GF-D8 (cell line): ENCODE data around the gene CD8B.

Experiments used
- DNase-seq: peaks from one replicate; lab custom pipeline; 2025; lab: John Stamatoyannopoulos, UW

Gene CD8B

DNA sequence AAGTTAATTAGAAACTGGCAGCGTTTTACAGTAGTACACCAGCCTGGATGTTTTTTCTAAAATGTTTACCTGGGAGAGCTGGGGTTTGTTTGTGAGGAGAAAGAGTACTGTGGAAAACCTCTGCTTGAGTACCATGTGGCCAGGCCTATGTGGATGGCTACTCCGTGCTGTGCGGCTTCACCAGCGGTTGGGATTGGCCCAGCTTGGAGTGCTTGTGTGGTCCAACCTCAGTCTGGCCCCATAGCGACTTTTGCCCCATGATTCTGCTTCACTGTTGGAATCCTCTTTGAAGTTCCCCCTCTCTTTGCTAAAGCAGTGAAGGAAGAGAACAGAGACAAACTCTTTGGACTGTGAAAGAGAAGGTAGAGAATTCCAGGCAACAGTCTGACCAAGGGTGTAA lies 86.8 kb downstream of the CD8B start:
- no peak for DNase-seq

DNA sequence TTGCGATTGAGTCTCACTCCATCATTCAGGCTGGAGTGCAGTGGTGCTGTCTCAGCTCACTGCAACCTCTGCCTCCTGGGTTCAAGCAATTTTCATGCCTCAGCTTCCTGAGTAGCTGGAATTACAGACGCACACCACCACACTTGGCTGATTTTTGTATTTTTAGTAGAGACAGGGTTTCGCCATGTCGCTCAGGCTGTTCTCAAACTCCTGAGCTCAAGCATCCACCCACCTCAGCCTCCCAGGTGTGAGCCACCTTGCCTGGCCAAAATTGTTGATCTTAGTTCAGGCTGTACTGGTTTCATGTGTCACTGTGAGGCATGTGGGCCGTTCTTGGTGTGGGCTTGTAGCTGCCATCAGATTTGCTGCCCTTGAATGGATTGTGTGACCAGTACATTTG lies 89.1 kb downstream of the CD8B start:
- no peak for DNase-seq

DNA sequence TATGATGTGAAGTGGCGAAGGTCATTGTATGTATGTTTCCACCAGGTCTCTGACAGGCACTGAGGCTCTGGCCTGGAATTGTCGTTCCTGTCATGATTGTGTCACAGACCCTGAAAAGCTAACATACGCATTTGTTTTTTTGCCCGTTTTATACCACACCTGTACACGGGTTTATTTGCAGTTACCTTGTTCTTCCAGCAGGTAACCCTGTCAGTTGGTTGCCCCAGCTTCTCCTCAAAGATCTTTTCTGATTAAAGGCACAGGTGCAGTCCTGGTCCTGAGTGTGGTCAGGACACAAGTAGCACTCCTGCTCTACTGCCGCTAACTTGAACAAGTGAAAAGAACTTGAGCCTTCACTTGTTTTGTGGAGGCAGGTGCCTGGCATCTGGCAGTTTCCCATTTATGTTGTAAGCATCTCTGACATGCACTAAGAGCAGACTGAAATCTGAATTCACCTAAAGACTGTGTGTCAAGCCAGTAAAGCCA lies 90.8 kb downstream of the CD8B start:
- no peak for DNase-seq

DNA sequence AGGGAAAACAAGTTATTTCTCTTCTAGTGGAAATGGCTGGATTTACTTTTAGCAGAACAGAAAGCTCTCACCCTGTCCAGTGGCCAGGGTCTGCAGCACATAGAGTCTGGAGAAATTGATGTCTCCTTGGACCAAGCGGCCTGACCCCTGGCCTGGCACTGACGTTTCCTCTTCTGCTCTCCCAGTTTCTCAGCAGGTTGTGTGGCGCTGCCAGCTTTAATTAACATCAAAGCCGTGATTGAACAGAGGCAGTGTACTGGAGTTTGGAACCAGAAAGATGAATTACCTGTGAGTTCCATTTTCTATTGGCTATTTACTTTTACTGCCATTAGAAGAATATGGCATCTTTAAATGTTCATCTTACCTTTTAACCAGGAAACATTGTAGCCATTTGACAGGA lies 91.8 kb downstream of the CD8B start:
- no peak for DNase-seq

DNA sequence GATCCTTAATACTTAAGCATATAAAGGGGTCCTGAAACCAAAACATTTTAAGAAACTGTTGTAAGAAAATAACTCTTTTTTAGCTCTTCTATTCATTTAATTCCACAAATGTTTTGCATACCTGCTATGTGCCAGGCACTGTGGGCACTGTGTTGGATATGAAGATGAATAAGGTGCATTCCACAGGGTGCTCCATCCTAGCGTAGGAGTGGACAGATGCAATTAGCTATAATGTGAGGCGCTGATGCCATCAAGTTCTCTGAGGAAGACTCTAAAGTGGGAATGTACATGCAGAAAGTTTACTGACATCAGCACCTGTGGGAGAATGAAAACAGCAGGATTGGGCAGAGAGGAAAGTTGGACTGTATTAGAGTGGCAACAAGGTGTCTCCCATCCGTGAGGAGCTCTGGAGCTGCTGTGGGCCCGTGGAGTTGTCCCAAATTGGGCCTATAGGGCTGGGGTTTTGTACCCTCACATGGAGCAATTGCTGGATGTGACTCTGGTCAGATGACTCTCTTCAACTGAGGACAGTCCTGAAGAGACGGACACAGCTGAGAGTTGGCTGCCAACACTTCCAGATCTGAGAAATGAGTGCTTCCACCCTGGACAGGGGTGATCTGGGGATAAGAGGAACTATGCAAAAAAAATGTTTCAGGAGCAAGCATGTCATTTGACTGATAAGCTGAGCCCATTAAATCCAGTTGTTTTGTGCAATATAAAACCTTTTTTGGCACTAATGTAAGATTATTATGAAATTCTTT lies 93.3 kb downstream of the CD8B start:
- DNase-seq, result no peak
